Peyer's patch (tissue), 4 donors: ENCODE measurements around the gene C4orf54. TPM values are rescaled to one million over a fixed set of nuclear protein-coding genes. Genes with fewer than 3 reads are reported as not detected.

Experiments used
- DNase-seq, 3 donors: peaks; one replicate each; pipeline ENCODE4 v3.0.0-alpha.2; 2017 to 2019
- H3K27ac ChIP-seq, 4 donors: fragments of 200-600 bp; sonication (generic); one replicate each; pipeline ENCODE4 v1.5.1; 2016 to 2019
- H3K27me3 ChIP-seq, 2 donors: fragments of 200-600 bp; sonication (generic); one replicate each; pipeline ENCODE4 v1.5.1; 2019
- H3K36me3 ChIP-seq, 3 donors: fragments of 200-600 bp; sonication (generic); one replicate each; pipeline ENCODE4 v1.5.1; 2016 to 2019
- H3K4me1 ChIP-seq, 4 donors: fragments of 200-600 bp; sonication (generic); one replicate each; pipeline ENCODE4 v1.5.1; 2016 to 2019
- H3K4me3 ChIP-seq, 4 donors: fragments of 200-600 bp; sonication (generic); 1 replicate in 3 of 4; 2 replicates in 1 of 4; pipeline ENCODE4 v1.5.1; 2016 to 2019; ENCODE audit warnings: mild to moderate bottlenecking in 1 of 4
- H3K9me3 ChIP-seq, 4 donors: fragments of 200-600 bp; sonication (generic); one replicate each; pipeline ENCODE4 v1.5.1; 2016 to 2019; ENCODE audit warnings: mild to moderate bottlenecking in 1 of 4
- CTCF ChIP-seq, 6 experiments: fragments of 450-650 bp in 4 of 6; fragments of 200-600 bp in 2 of 6; sonication (generic) in 1 of 6; IDR thresholded peaks; one replicate each; pipeline ENCODE4 v1.5.1; 2017 to 2019; ENCODE audit warnings: antibody characterized with exemption in 6 of 6, mild to moderate bottlenecking in 3 of 6, moderate library complexity in 1 of 6
- POLR2A ChIP-seq, 2 donors: fragments of 450-650 bp; IDR thresholded peaks; one replicate each; pipeline ENCODE4 v1.5.1; 2017; ENCODE audit warnings: antibody characterized with exemption in 2 of 2, mild to moderate bottlenecking in 2 of 2, moderate library complexity in 2 of 2
- total RNA-seq, 4 donors: library from RNA; depleted of rRNA; stranded (reverse); fragments of >200 nt; gene quantifications; one replicate each; pipeline ENCODE4 v1.1.0, GENCODE V29; 2016

Gene C4orf54
- total RNA-seq, 4 donors from 2014 or later: not detected

GRCh38 chr4:99687120-99687519 lies 29.5 kb upstream of the C4orf54 start:
- Histone ChIP-seq H3K4me1 (no peaks in the 10 kb centered on the region), H3K9me3 (peaks cover 0 to 3% (median 0%) of the 10 kb centered on the region in 4 donors), H3K36me3 (no peaks in the 10 kb centered on the region), H3K27ac (no peak overlapping the region), H3K4me3 (no peak overlapping the region), H3K27me3 (no peaks in the 10 kb centered on the region)
- no peak for TF ChIP-seq POLR2A (IDR thresholded peaks at IDR 0.05)
- TF ChIP-seq CTCF (IDR thresholded peaks at IDR 0.05): no peak
- DNase-seq: no peak

- Histone ChIP-seq H3K9me3 (no peaks in the 10 kb centered on the region), H3K4me1 (no peaks in the 10 kb centered on the region), H3K27me3 (no peaks in the 10 kb centered on the region), H3K27ac (no peak overlapping the region), H3K36me3 (no peaks in the 10 kb centered on the region), H3K4me3 (no peak overlapping the region)
- no peak for DNase-seq
- TF ChIP-seq POLR2A (IDR thresholded peaks at IDR 0.05) (no peak), CTCF (IDR thresholded peaks at IDR 0.05) (no peak)
Observed at GRCh38 chr4:99685234-99685633, 27.6 kb upstream of the C4orf54 start.

GRCh38 chr4:99683895-99684294 lies 26.3 kb upstream of the C4orf54 start:
- H3K4me3 ChIP-seq: no peak overlapping the region
- H3K27ac ChIP-seq: no peak overlapping the region
- TF ChIP-seq POLR2A (IDR thresholded peaks at IDR 0.05): no peak
- H3K4me1 ChIP-seq: no peaks in the 10 kb centered on the region
- DNase-seq: no peak
- H3K36me3 ChIP-seq: no peaks in the 10 kb centered on the region
- H3K27me3 ChIP-seq: no peaks in the 10 kb centered on the region
- H3K9me3 ChIP-seq: no peaks in the 10 kb centered on the region

GRCh38 chr4:99679976-99680375 lies 22.3 kb upstream of the C4orf54 start:
- H3K36me3 ChIP-seq: no peaks in the 10 kb centered on the region
- no peak overlapping the region for H3K27ac ChIP-seq
- H3K27me3 ChIP-seq: no peaks in the 10 kb centered on the region
- no peak for DNase-seq
- H3K9me3 ChIP-seq: no peaks in the 10 kb centered on the region
- H3K4me1 ChIP-seq: no peaks in the 10 kb centered on the region
- no peak overlapping the region for H3K4me3 ChIP-seq
- no peak for TF ChIP-seq CTCF (IDR thresholded peaks at IDR 0.05)
- TF ChIP-seq POLR2A (IDR thresholded peaks at IDR 0.05): no peak

GRCh38 chr4:99679204-99679603 lies 21.6 kb upstream of the C4orf54 start:
- Histone ChIP-seq H3K36me3 (no peaks in the 10 kb centered on the region), H3K27ac (no peak overlapping the region), H3K9me3 (no peaks in the 10 kb centered on the region), H3K27me3 (no peaks in the 10 kb centered on the region), H3K4me1 (no peaks in the 10 kb centered on the region), H3K4me3 (no peak overlapping the region)
- DNase-seq: no peak
- TF ChIP-seq POLR2A (IDR thresholded peaks at IDR 0.05) (no peak), CTCF (IDR thresholded peaks at IDR 0.05) (no peak)

- Histone ChIP-seq H3K27ac (no peak overlapping the region), H3K36me3 (no peaks in the 10 kb centered on the region), H3K9me3 (no peaks in the 10 kb centered on the region), H3K27me3 (no peaks in the 10 kb centered on the region), H3K4me3 (no peak overlapping the region), H3K4me1 (no peaks in the 10 kb centered on the region)
- TF ChIP-seq CTCF (IDR thresholded peaks at IDR 0.05) (no peak), POLR2A (IDR thresholded peaks at IDR 0.05) (no peak)
- no peak for DNase-seq
Observed at GRCh38 chr4:99677161-99677560, 19.5 kb upstream of the C4orf54 start.
